Neural cell (in vitro differentiated cells): ENCODE results near the gene CYB561. TPM values are rescaled to one million over a fixed set of nuclear protein-coding genes. Genes with fewer than 3 reads are reported as not detected.

Experiments used
- H2AFZ ChIP-seq: fragments of 200-600, 300-800 bp; sonication (generic), shearing (Covaris generic); 2 replicates; pipeline ENCODE4 v1.6.0; 2014; ENCODE audit warnings: low read depth, mild to moderate bottlenecking, antibody characterized with exemption, low read length, moderate library complexity
- H3F3A ChIP-seq: fragments of 200-600 bp; shearing (Covaris generic); 2 replicates; pipeline ENCODE4 v1.6.1; 2016; ENCODE audit warnings: mild to moderate bottlenecking, moderate library complexity, mixed read lengths, antibody characterized with exemption, low read length; ENCODE audit not compliant: insufficient read depth, poor library complexity, severe bottlenecking
- H3K27ac ChIP-seq: fragments of 200-600, 300-800 bp; sonication (generic), shearing (Covaris generic); 2 replicates; pipeline ENCODE4 v1.5.1; 2014; ENCODE audit warnings: mild to moderate bottlenecking, low read length, moderate library complexity
- H3K27me3 ChIP-seq: fragments of 300-800, 200-600 bp; sonication (generic), shearing (Covaris generic); 2 replicates; pipeline ENCODE4 v1.6.0; 2014; ENCODE audit warnings: mild to moderate bottlenecking, low read depth, low read length, moderate library complexity; ENCODE audit not compliant: insufficient read depth
- H3K36me3 ChIP-seq: fragments of 300-800, 200-600 bp; sonication (generic), shearing (Covaris generic); 2 replicates; pipeline ENCODE4 v1.5.1; 2014; ENCODE audit warnings: mild to moderate bottlenecking, antibody characterized with exemption, low read length, moderate library complexity; ENCODE audit not compliant: insufficient read depth
- H3K4me2 ChIP-seq: fragments of 300-800, 200-600 bp; sonication (generic), shearing (Covaris generic); 2 replicates; pipeline ENCODE4 v1.6.0; 2014; ENCODE audit warnings: mild to moderate bottlenecking, low read length
- H3K4me3 ChIP-seq: fragments of 300-800, 200-600 bp; sonication (generic), shearing (Covaris generic); 2 replicates; pipeline ENCODE4 v1.5.1; 2014; ENCODE audit warnings: mild to moderate bottlenecking, low read length, moderate library complexity
- H3K79me2 ChIP-seq: fragments of 200-600 bp; shearing (Covaris generic); replicated peaks from 2 replicates; pipeline ENCODE4 v1.6.0; 2014; ENCODE audit warnings: mild to moderate bottlenecking, low read length, moderate library complexity; ENCODE audit not compliant: insufficient read depth
- H3K9ac ChIP-seq: fragments of 300-800, 200-600 bp; sonication (generic), shearing (Covaris generic); 2 replicates; pipeline ENCODE4 v1.6.1; 2016; ENCODE audit warnings: mild to moderate bottlenecking, low read length, mixed read lengths
- H3K9me2 ChIP-seq: fragments of 200-600 bp; shearing (Covaris generic); 2 replicates; pipeline ENCODE4 v1.6.1; 2016; ENCODE audit warnings: mild to moderate bottlenecking, low read length, mixed read lengths; ENCODE audit not compliant: insufficient read depth
- H3K9me3 ChIP-seq: fragments of 200-600, 300-800 bp; sonication (generic), shearing (Covaris generic); 2 replicates; pipeline ENCODE4 v1.6.1; 2016; ENCODE audit warnings: mild to moderate bottlenecking, mixed run types, low read length, moderate library complexity, mixed read lengths
- H4K20me1 ChIP-seq: fragments of 200-600 bp; shearing (Covaris generic); 2 replicates; pipeline ENCODE4 v1.6.1; 2016; ENCODE audit warnings: mild to moderate bottlenecking, mixed run types; ENCODE audit not compliant: insufficient read depth
- CTCF ChIP-seq: fragments of 450-650 bp; IDR thresholded peaks from 2 replicates; pipeline ENCODE4 v1.5.1; 2014; ENCODE audit warnings: antibody characterized with exemption, mild to moderate bottlenecking, moderate library complexity; ENCODE audit not compliant: poor library complexity, severe bottlenecking
- EP300 ChIP-seq: fragments of 450-650 bp; conservative IDR thresholded peaks from 2 replicates; pipeline ENCODE4 v1.6.1; 2014; ENCODE audit warnings: antibody characterized with exemption, mild to moderate bottlenecking, moderate library complexity; ENCODE audit not compliant: poor library complexity, severe bottlenecking
- EZH2 ChIP-seq: fragments of 200-600, 300-800 bp; shearing (Covaris generic), sonication (generic); IDR thresholded peaks from 2 replicates; pipeline ENCODE4 v1.6.1; 2014; ENCODE audit warnings: antibody characterized with exemption, low read length, borderline replicate concordance, mild to moderate bottlenecking; ENCODE audit not compliant: insufficient read depth, poor library complexity, severe bottlenecking
- MXI1 ChIP-seq: fragments of 450-650 bp; conservative IDR thresholded peaks from 2 replicates; pipeline ENCODE4 v1.6.1; 2014; ENCODE audit warnings: antibody characterized with exemption, mild to moderate bottlenecking; ENCODE audit not compliant: poor library complexity, severe bottlenecking
- POLR2AphosphoS5 ChIP-seq: IDR thresholded peaks from 2 replicates; pipeline ENCODE4 v1.6.1; 2012
- RAD21 ChIP-seq: fragments of 450-650 bp; conservative IDR thresholded peaks from 2 replicates; pipeline ENCODE4 v1.6.1; 2014; ENCODE audit warnings: antibody characterized with exemption, mild to moderate bottlenecking, moderate library complexity
- REST ChIP-seq: IDR thresholded peaks from 2 replicates; pipeline ENCODE4 v1.6.1; 2012; ENCODE audit warnings: borderline replicate concordance
- SMC3 ChIP-seq: fragments of 450-650 bp; conservative IDR thresholded peaks from 2 replicates; pipeline ENCODE4 v1.6.1; 2014; ENCODE audit warnings: antibody characterized with exemption, mild to moderate bottlenecking, moderate library complexity; ENCODE audit not compliant: poor library complexity
- TAF1 ChIP-seq: IDR thresholded peaks from 2 replicates; pipeline ENCODE4 v1.6.1; 2012; ENCODE audit warnings: low read depth
- polyA plus RNA-seq: library from polyadenylated mRNA; depleted of rRNA; stranded (reverse); fragments of >200 nt; gene quantifications from 2 replicates; pipeline ENCODE4 v1.2.3, GENCODE V29; 2014

Gene CYB561
- polyA plus RNA-seq, 1 donor from 2014 or later: 15.7 TPM

GRCh38 chr17:63489291-63489690, 43.2 kb upstream of the CYB561 start:
- no peaks in the 10 kb centered on the region for H3K36me3 ChIP-seq
- H3K9me3 ChIP-seq: no peaks in the 10 kb centered on the region
- H3F3A ChIP-seq: no peaks in the 10 kb centered on the region
- H3K79me2 ChIP-seq: no peaks in the 10 kb centered on the region
- H3K27me3 ChIP-seq: no peaks in the 10 kb centered on the region
- H3K4me2 ChIP-seq: no peak overlapping the region
- H3K9ac ChIP-seq: no peak overlapping the region
- H3K27ac ChIP-seq: no peak overlapping the region
- H2AFZ ChIP-seq: no peak overlapping the region
- no peaks in the 10 kb centered on the region for H3K9me2 ChIP-seq
- no peak overlapping the region for H3K4me3 ChIP-seq
- TF ChIP-seq TAF1 (no peak), EZH2 (no peak), REST (no peak), RAD21 (no peak), SMC3 (no peak), MXI1 (no peak), EP300 (no peak), CTCF (no peak), POLR2AphosphoS5 (no peak)
- H4K20me1 ChIP-seq: no peaks in the 10 kb centered on the region

DNA sequence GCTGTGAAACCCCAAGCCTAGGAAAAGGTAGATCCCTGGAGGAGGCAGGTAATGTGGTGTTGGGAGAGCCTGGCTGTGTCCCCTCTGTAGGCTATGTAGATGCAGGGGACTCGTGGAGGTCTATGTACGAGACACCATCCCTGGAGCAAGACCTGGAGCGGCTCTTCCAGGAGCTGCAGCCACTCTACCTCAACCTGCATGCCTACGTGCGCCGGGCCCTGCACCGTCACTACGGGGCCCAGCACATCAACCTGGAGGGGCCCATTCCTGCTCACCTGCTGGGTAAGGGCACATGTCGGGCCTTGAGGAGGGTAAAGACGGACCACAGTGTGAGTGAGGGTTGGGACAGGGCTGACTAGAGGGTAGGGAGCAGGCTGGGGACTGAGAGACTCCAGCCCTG, 42.7 kb upstream of the CYB561 start:
- Histone ChIP-seq H3K4me2 (no peak overlapping the region), H3K27me3 (no peaks in the 10 kb centered on the region), H3K9ac (no peak overlapping the region), H3F3A (no peaks in the 10 kb centered on the region), H3K9me2 (no peaks in the 10 kb centered on the region), H3K4me3 (no peak overlapping the region), H4K20me1 (no peaks in the 10 kb centered on the region), H3K9me3 (no peaks in the 10 kb centered on the region), H3K36me3 (no peaks in the 10 kb centered on the region), H2AFZ (no peak overlapping the region), H3K79me2 (no peaks in the 10 kb centered on the region), H3K27ac (no peak overlapping the region)
- no peak for TF ChIP-seq SMC3
- TF ChIP-seq RAD21: no peak
- TF ChIP-seq MXI1: no peak
- TF ChIP-seq EP300: no peak
- TF ChIP-seq CTCF: no peak
